ENCODE measurements around the gene DNM3.

The DNM3 gene

GRCh38 chr1:171981303-171981702, 140.0 kb downstream of the DNM3 start:
- no peak overlapping the region for H3K4me2 ChIP-seq (ENCODE audit: low read depth, low read length)
- H3K9me2 ChIP-seq (replicated peaks; ENCODE audit: insufficient read depth, low read length), result no peaks in the 10 kb centered on the region
- H3K27me3 ChIP-seq (replicated peaks; ENCODE audit: insufficient read depth, low read length), result no peaks in the 10 kb centered on the region

GRCh38 chr1:171983584-171983983, 142.3 kb downstream of the DNM3 start:
- H3K4me2 ChIP-seq (ENCODE audit: low read depth, low read length), result no peak overlapping the region
- no peak overlapping the region for H3K27ac ChIP-seq (ENCODE audit: low read length)
- no peaks in the 10 kb centered on the region for H3K9me2 ChIP-seq (replicated peaks; ENCODE audit: insufficient read depth, low read length)
- H3K4me3 ChIP-seq (ENCODE audit: low read length), result no peak overlapping the region
- no peak overlapping the region for H3K9ac ChIP-seq (ENCODE audit: low read length)
- no peak overlapping the region for H2AFZ ChIP-seq (ENCODE audit: low read length)
- H3K4me1 ChIP-seq (ENCODE audit: low read length), result no peaks in the 10 kb centered on the region
- peak; percentile 44 for TF ChIP-seq CTCF (IDR thresholded peaks at IDR 0.05; ENCODE audit: low read length)
- no peak for TF ChIP-seq EZH2 (optimal IDR thresholded peaks at IDR 0.05; ENCODE audit: low read depth, low read length)
- peak; percentile 20 for DNase-seq
- H4K20me1 ChIP-seq (ENCODE audit: insufficient read depth, low read length), result no peaks in the 10 kb centered on the region
- H3K9me3 ChIP-seq (replicated peaks; ENCODE audit: insufficient read depth, low read length), result no peaks in the 10 kb centered on the region
- no peaks in the 10 kb centered on the region for H3K36me3 ChIP-seq (replicated peaks; ENCODE audit: insufficient read depth, low read length)
- no peaks in the 10 kb centered on the region for H3K79me2 ChIP-seq (ENCODE audit: low read length)
- no peaks in the 10 kb centered on the region for H3F3A ChIP-seq (ENCODE audit: insufficient read depth, low read length)
- no peaks in the 10 kb centered on the region for H3K27me3 ChIP-seq (replicated peaks; ENCODE audit: insufficient read depth, low read length)

More at GRCh38 chr1:171981303-171981702, 140.0 kb downstream of the DNM3 start:
- Histone ChIP-seq H3F3A (ENCODE audit: insufficient read depth, low read length) (no peaks in the 10 kb centered on the region), H2AFZ (ENCODE audit: low read length) (no peak overlapping the region), H3K79me2 (ENCODE audit: low read length) (no peaks in the 10 kb centered on the region), H3K9me3 (replicated peaks; ENCODE audit: insufficient read depth, low read length) (no peaks in the 10 kb centered on the region), H4K20me1 (ENCODE audit: insufficient read depth, low read length) (no peaks in the 10 kb centered on the region), H3K36me3 (replicated peaks; ENCODE audit: insufficient read depth, low read length) (no peaks in the 10 kb centered on the region), H3K4me1 (ENCODE audit: low read length) (no peaks in the 10 kb centered on the region), H3K4me3 (ENCODE audit: low read length) (no peak overlapping the region), H3K27ac (ENCODE audit: low read length) (no peak overlapping the region), H3K9ac (ENCODE audit: low read length) (no peak overlapping the region)
- no peak for TF ChIP-seq EZH2phosphoT487 (IDR thresholded peaks at IDR 0.05; ENCODE audit: low read length)
- no peak for TF ChIP-seq CTCF (IDR thresholded peaks at IDR 0.05; ENCODE audit: low read length)
- no peak for DNase-seq

GRCh38 chr1:171984262-171984661, 143.0 kb downstream of the DNM3 start:
- H3K4me1 ChIP-seq (ENCODE audit: low read length), result no peaks in the 10 kb centered on the region

More at GRCh38 chr1:171984262-171984661, 143.0 kb downstream of the DNM3 start:
- Histone ChIP-seq H3K27me3 (replicated peaks; ENCODE audit: insufficient read depth, low read length) (no peaks in the 10 kb centered on the region), H3F3A (ENCODE audit: insufficient read depth, low read length) (no peaks in the 10 kb centered on the region), H3K9me2 (replicated peaks; ENCODE audit: insufficient read depth, low read length) (no peaks in the 10 kb centered on the region), H3K4me3 (ENCODE audit: low read length) (no peak overlapping the region), H3K36me3 (replicated peaks; ENCODE audit: insufficient read depth, low read length) (no peaks in the 10 kb centered on the region), H3K27ac (ENCODE audit: low read length) (no peak overlapping the region), H4K20me1 (ENCODE audit: insufficient read depth, low read length) (no peaks in the 10 kb centered on the region), H3K9ac (ENCODE audit: low read length) (no peak overlapping the region), H3K4me2 (ENCODE audit: low read depth, low read length) (no peak overlapping the region), H3K9me3 (replicated peaks; ENCODE audit: insufficient read depth, low read length) (no peaks in the 10 kb centered on the region), H3K79me2 (ENCODE audit: low read length) (no peaks in the 10 kb centered on the region), H2AFZ (ENCODE audit: low read length) (no peak overlapping the region)
- DNase-seq, result no peak
- no peak for TF ChIP-seq EZH2phosphoT487 (IDR thresholded peaks at IDR 0.05; ENCODE audit: low read length)
- TF ChIP-seq EZH2 (optimal IDR thresholded peaks at IDR 0.05; ENCODE audit: low read depth, low read length), result no peak
- TF ChIP-seq CTCF (IDR thresholded peaks at IDR 0.05; ENCODE audit: low read length), result no peak
